Smooth muscle cell (in vitro differentiated cells): ENCODE results near the gene EXOC4. TPM values are rescaled to one million over a fixed set of nuclear protein-coding genes. Genes with fewer than 3 reads are reported as not detected.

Experiments
- DNase-seq: peaks from one replicate; lab custom pipeline; 2025; ENCODE audit not compliant: unreplicated experiment; lab: John Stamatoyannopoulos, UW
- H2AFZ ChIP-seq: fragments of 200-600 bp; sonication (generic); 2 replicates; pipeline ENCODE4 v1.6.0; 2016; ENCODE audit warnings: antibody characterized with exemption, low read depth, mild to moderate bottlenecking
- H3F3A ChIP-seq: fragments of 200-600 bp; sonication (generic); 2 replicates; pipeline ENCODE4 v1.6.0; 2017; ENCODE audit warnings: antibody characterized with exemption, low read depth
- H3K27ac ChIP-seq: fragments of 200-600 bp; sonication (generic); 2 replicates; pipeline ENCODE4 v1.5.1; 2016; ENCODE audit warnings: low read depth, mild to moderate bottlenecking
- H3K27me3 ChIP-seq: fragments of 200-600 bp; sonication (generic); 2 replicates; pipeline ENCODE4 v1.6.1; 2016; ENCODE audit warnings: low read depth, mild to moderate bottlenecking
- H3K36me3 ChIP-seq: fragments of 200-600 bp; sonication (generic); 2 replicates; pipeline ENCODE4 v1.5.1; 2016; ENCODE audit warnings: low read depth
- H3K4me1 ChIP-seq: fragments of 200-600 bp; sonication (generic); 2 replicates; pipeline ENCODE4 v1.5.1; 2016; ENCODE audit warnings: low read depth
- H3K4me2 ChIP-seq: fragments of 200-600 bp; sonication (generic); 2 replicates; pipeline ENCODE4 v1.6.0; 2016; ENCODE audit warnings: mild to moderate bottlenecking
- H3K4me3 ChIP-seq: fragments of 200-600 bp; sonication (generic); 2 replicates; pipeline ENCODE4 v1.5.1; 2016; ENCODE audit warnings: mild to moderate bottlenecking
- H3K79me2 ChIP-seq: fragments of 200-600 bp; sonication (generic); 2 replicates; pipeline ENCODE4 v1.6.0; 2016; ENCODE audit warnings: low read depth, mild to moderate bottlenecking
- H3K9ac ChIP-seq: fragments of 200-600 bp; sonication (generic); 2 replicates; pipeline ENCODE4 v1.6.0; 2016; ENCODE audit warnings: low read depth
- H3K9me3 ChIP-seq: fragments of 200-600 bp; sonication (generic); replicated peaks from 2 replicates; pipeline ENCODE4 v1.5.1; 2016; ENCODE audit warnings: low read depth
- H4K20me1 ChIP-seq: fragments of 200-600 bp; sonication (generic); 2 replicates; pipeline ENCODE4 v1.6.0; 2016; ENCODE audit warnings: low read depth
- CTCF ChIP-seq: fragments of 200-600 bp; sonication (generic); IDR thresholded peaks from 2 replicates; pipeline ENCODE4 v1.5.1; 2017; ENCODE audit warnings: borderline replicate concordance, mild to moderate bottlenecking, antibody characterized with exemption; ENCODE audit not compliant: insufficient read depth, poor library complexity, severe bottlenecking
- WGBS: methylation state at CpG from one replicate; pipeline ENCODE4 v1.1.7; 2016; ENCODE audit warnings: low lambda C conversion rate; 5-methylcytosine and 5-hydroxymethylcytosine counted together
- polyA plus RNA-seq: library from polyadenylated mRNA; unstranded; fragments of >200 nt; fragmentation: Nextera tagmentation; extraction: Ambion mirVana; gene quantifications from 2 replicates; pipeline ENCODE4 v1.2.1, GENCODE V29; 2016
- total RNA-seq: library from RNA; depleted of rRNA; stranded (reverse); fragments of >200 nt; gene quantifications from 2 replicates; pipeline ENCODE4 v1.2.3, GENCODE V29; 2014

Gene EXOC4
- total and polyA plus RNA-seq, 2 experiments from 2014 or later, result 21.5 to 47.1 TPM

- Histone ChIP-seq H3K79me2 (no peaks in the 10 kb centered on the region), H3K27ac (no peak overlapping the region), H3K9ac (no peak overlapping the region), H3K36me3 (peaks cover 11% of the 10 kb centered on the region), H4K20me1 (peaks cover 20% of the 10 kb centered on the region), H3K9me3 (no peaks in the 10 kb centered on the region), H3K27me3 (no peaks in the 10 kb centered on the region), H2AFZ (no peak overlapping the region), H3K4me2 (no peak overlapping the region), H3K4me3 (no peak overlapping the region), H3K4me1 (no peaks in the 10 kb centered on the region), H3F3A (no peaks in the 10 kb centered on the region)
- WGBS, result 75% methylated on average over 2 of the region's 2 CpGs
- TF ChIP-seq CTCF, result no peak
- DNase-seq, result no peak
Measured at GRCh38 chr7:133303931-133304330, 51.1 kb downstream of the EXOC4 start.

- peaks cover 4% of the 10 kb centered on the region for H4K20me1 ChIP-seq
- no peaks in the 10 kb centered on the region for H3K79me2 ChIP-seq
- H3K27ac ChIP-seq, result no peak overlapping the region
- H3K9ac ChIP-seq, result no peak overlapping the region
- no peak overlapping the region for H2AFZ ChIP-seq
- no peak for DNase-seq
- no peak for TF ChIP-seq CTCF
- H3K4me2 ChIP-seq, result no peak overlapping the region
- H3K4me3 ChIP-seq, result no peak overlapping the region
- H3K36me3 ChIP-seq, result peaks cover 14% of the 10 kb centered on the region
- H3F3A ChIP-seq, result no peaks in the 10 kb centered on the region
- H3K27me3 ChIP-seq, result no peaks in the 10 kb centered on the region
- no peaks in the 10 kb centered on the region for H3K4me1 ChIP-seq
- 92% methylated on average over 6 of the region's 6 CpGs for WGBS
- H3K9me3 ChIP-seq, result no peaks in the 10 kb centered on the region
Measured at GRCh38 chr7:133309333-133309732, 56.5 kb downstream of the EXOC4 start.

- no peak for TF ChIP-seq CTCF
- DNase-seq, result no peak
- no peaks in the 10 kb centered on the region for H4K20me1 ChIP-seq
- 32% methylated on average over 3 of the region's 3 CpGs for WGBS
- no peak overlapping the region for H2AFZ ChIP-seq
- H3K27ac ChIP-seq, result peak overlapping the region; percentile 24
- no peaks in the 10 kb centered on the region for H3K27me3 ChIP-seq
- H3F3A ChIP-seq, result no peaks in the 10 kb centered on the region
- no peaks in the 10 kb centered on the region for H3K9me3 ChIP-seq
- H3K79me2 ChIP-seq, result no peaks in the 10 kb centered on the region
- no peak overlapping the region for H3K4me3 ChIP-seq
- H3K9ac ChIP-seq, result no peak overlapping the region
- H3K4me1 ChIP-seq, result no peaks in the 10 kb centered on the region
- H3K4me2 ChIP-seq, result peak overlapping the region; percentile 46
- peaks cover 14% of the 10 kb centered on the region for H3K36me3 ChIP-seq
Measured at GRCh38 chr7:133310232-133310862, 57.5 kb downstream of the EXOC4 start.

GRCh38 chr7:133313575-133313974 lies 60.7 kb downstream of the EXOC4 start:
- H3K79me2 ChIP-seq, result no peaks in the 10 kb centered on the region
- no peak overlapping the region for H2AFZ ChIP-seq
- 73% methylated on average over 1 of the region's 1 CpG for WGBS
- no peak for TF ChIP-seq CTCF
- H3K27ac ChIP-seq, result no peak overlapping the region
- H3K27me3 ChIP-seq, result no peaks in the 10 kb centered on the region
- H3K36me3 ChIP-seq, result peaks cover 7% of the 10 kb centered on the region
- no peak overlapping the region for H3K9ac ChIP-seq
- no peaks in the 10 kb centered on the region for H3K9me3 ChIP-seq
- H3F3A ChIP-seq, result no peaks in the 10 kb centered on the region
- no peak overlapping the region for H3K4me2 ChIP-seq
- no peaks in the 10 kb centered on the region for H3K4me1 ChIP-seq
- no peak overlapping the region for H3K4me3 ChIP-seq
- DNase-seq, result no peak
- H4K20me1 ChIP-seq, result no peaks in the 10 kb centered on the region
